Measurements from ENCODE around the gene ANKRD28. TPM values are rescaled to one million over a fixed set of nuclear protein-coding genes. Genes with fewer than 3 reads are reported as not detected.
A peak's percentile ranks its signal among the peaks of the same experiment; 100 is the strongest.
"Not testable (repeated sequence)": the region's sequence is repeated elsewhere in the genome, so short reads cannot be mapped to it uniquely, and the experiment has no call there.

Gene ANKRD28
- total RNA-seq, 1 experiment from 2014 or later: 53.0 TPM

DNA sequence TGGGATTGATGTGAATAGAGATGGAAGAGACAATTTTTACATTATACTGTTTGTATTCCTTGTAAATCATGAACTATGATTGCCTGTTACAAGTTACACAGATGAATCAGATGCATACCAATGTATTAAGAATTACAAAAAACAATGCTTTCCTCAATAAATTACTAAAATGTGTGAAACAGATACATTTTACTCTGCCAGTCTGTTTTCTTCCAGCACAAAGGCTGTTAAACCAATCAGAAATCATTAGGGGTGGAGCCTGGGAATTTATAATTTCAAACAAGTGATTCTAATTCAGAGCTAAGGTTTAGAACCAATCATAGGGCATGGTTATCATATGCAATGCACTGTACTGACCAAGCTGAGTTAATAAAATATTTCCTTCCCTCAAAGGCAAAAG is 21.8 kb upstream of the ANKRD28 start:
- Histone ChIP-seq H3K9ac (ENCODE audit: low read length) (no peak overlapping the region), H4K20me1 (ENCODE audit: low read length) (0 out of 2 replicates have a peak, but pooled peaks cover 6% of the 10 kb centered on the region), H3K79me2 (ENCODE audit: low read length) (peaks cover 85% of the 10 kb centered on the region), H3K4me2 (ENCODE audit: low read length) (no peak overlapping the region), H3K4me3 (ENCODE audit: low read length) (no peak overlapping the region), H3F3A (ENCODE audit: low read length, unreplicated experiment) (no peaks in the 10 kb centered on the region), H3K27ac (ENCODE audit: low read length) (no peak overlapping the region), H3K4me1 (ENCODE audit: insufficient read depth, low read length) (peaks cover 16% of the 10 kb centered on the region), H2AFZ (ENCODE audit: low read length) (no peak overlapping the region), H3K27me3 (ENCODE audit: low read length) (no peaks in the 10 kb centered on the region), H3K9me2 (replicated peaks; ENCODE audit: low read length) (no peaks in the 10 kb centered on the region), H3K36me3 (ENCODE audit: low read depth, low read length) (no peaks in the 10 kb centered on the region), H3K9me3 (ENCODE audit: low read length) (no peaks in the 10 kb centered on the region)
- no peak for TF ChIP-seq EZH2 (IDR thresholded peaks at IDR 0.05; ENCODE audit: low read length, unreplicated experiment)
- TF ChIP-seq, protein P1, sequence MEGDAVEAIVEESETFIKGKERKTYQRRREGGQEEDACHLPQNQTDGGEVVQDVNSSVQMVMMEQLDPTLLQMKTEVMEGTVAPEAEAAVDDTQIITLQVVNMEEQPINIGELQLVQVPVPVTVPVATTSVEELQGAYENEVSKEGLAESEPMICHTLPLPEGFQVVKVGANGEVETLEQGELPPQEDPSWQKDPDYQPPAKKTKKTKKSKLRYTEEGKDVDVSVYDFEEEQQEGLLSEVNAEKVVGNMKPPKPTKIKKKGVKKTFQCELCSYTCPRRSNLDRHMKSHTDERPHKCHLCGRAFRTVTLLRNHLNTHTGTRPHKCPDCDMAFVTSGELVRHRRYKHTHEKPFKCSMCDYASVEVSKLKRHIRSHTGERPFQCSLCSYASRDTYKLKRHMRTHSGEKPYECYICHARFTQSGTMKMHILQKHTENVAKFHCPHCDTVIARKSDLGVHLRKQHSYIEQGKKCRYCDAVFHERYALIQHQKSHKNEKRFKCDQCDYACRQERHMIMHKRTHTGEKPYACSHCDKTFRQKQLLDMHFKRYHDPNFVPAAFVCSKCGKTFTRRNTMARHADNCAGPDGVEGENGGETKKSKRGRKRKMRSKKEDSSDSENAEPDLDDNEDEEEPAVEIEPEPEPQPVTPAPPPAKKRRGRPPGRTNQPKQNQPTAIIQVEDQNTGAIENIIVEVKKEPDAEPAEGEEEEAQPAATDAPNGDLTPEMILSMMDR (conservative IDR thresholded peaks at IDR 0.05; ENCODE audit: low read depth, low read length): no peak
- TF ChIP-seq EZH2phosphoT487 (IDR thresholded peaks at IDR 0.05; ENCODE audit: borderline replicate concordance, low read length): no peak
- BruUV-seq (replicated peaks): no TSS peak
- CTCF ChIA-PET: no interaction called here
- DNase-seq: no peak
- ATAC-seq: no peak
- POLR2A ChIA-PET (ENCODE audit: unreplicated experiment): no interaction called here
- intact Hi-C loops (cut with micrococcal nuclease): loop anchor here (10.0 kb wide), 1 partner anchor 325 kb away; no protein-coding TSS in a partner anchor

DNA sequence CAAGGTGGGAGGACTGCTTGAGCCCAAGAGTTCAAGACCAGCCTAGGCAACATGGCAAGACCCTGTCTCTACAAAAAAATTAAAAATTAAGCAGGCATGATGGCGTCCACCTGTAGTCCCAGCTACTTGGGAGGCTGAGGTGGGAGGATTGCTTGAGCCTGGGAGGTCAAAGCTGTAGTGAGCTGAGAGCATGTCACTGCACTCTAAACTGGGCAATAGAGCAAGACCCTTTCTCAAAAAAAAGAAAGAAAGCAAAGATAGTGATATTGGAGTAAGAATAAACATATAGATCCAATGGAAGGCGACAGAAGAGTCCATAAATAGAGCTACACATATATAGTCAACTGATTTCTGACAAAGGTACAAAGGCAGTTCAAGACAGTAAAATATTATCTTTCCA is 21.3 kb upstream of the ANKRD28 start:
- DNase-seq (no peak), ATAC-seq (no peak)
- Histone ChIP-seq H3K4me1 (ENCODE audit: insufficient read depth, low read length) (peaks cover 16% of the 10 kb centered on the region), H3K9ac (ENCODE audit: low read length) (no peak overlapping the region), H2AFZ (ENCODE audit: low read length) (no peak overlapping the region), H3K36me3 (ENCODE audit: low read depth, low read length) (no peaks in the 10 kb centered on the region), H3K27ac (ENCODE audit: low read length) (no peak overlapping the region), H3K9me3 (ENCODE audit: low read length) (no peaks in the 10 kb centered on the region), H3K4me3 (ENCODE audit: low read length) (no peak overlapping the region), H3K79me2 (ENCODE audit: low read length) (peaks cover 85% of the 10 kb centered on the region), H4K20me1 (ENCODE audit: low read length) (0 out of 2 replicates have a peak, but pooled peaks cover 6% of the 10 kb centered on the region), H3F3A (ENCODE audit: low read length, unreplicated experiment) (no peaks in the 10 kb centered on the region), H3K9me2 (replicated peaks; ENCODE audit: low read length) (no peaks in the 10 kb centered on the region), H3K4me2 (ENCODE audit: low read length) (no peak overlapping the region), H3K27me3 (ENCODE audit: low read length) (no peaks in the 10 kb centered on the region)
- intact Hi-C loops (cut with micrococcal nuclease): loop anchor here (10.0 kb wide), 1 partner anchor 326 kb away; no protein-coding TSS in a partner anchor
- POLR2A ChIA-PET (ENCODE audit: unreplicated experiment): no interaction called here
- CTCF ChIA-PET: no interaction called here
- TF ChIP-seq, protein P1 (conservative IDR thresholded peaks at IDR 0.05; ENCODE audit: low read depth, low read length): no peak
- no peak for TF ChIP-seq EZH2phosphoT487 (IDR thresholded peaks at IDR 0.05; ENCODE audit: borderline replicate concordance, low read length)
- TF ChIP-seq EZH2 (IDR thresholded peaks at IDR 0.05; ENCODE audit: low read length, unreplicated experiment): no peak
- BruUV-seq (replicated peaks): no TSS peak

DNA sequence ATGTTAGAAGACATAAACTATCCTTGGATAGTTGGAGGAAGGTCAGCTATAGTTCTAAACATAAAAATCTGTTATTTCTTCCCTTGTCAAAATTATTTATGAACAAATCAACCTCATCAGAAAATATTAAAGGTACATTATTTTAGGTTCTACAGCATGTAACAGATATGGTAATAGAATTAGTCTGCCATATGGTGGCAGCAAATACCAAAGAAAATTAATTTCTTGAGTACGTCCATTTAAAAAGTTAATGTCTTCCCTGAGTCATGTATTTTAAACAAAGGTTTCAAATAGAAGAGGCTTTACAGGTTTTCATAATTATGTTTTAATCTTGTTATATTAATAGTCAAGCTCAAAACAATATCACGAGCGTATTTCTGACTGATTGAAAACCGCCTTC is 17.9 kb upstream of the ANKRD28 start:
- 0 out of 2 replicates have a peak overlapping the region, but pooled peaks have one; percentile 50 for H3K4me2 ChIP-seq (ENCODE audit: low read length)
- H3K27ac ChIP-seq (ENCODE audit: low read length): no peak overlapping the region
- ChIA-PET CTCF (interaction anchor here (0.6 to 1.4 kb wide), 2 partner anchors 233 to 363 kb away, joined by 4 to 8 read pairs; no protein-coding TSS in a partner anchor), POLR2A (ENCODE audit: unreplicated experiment) (no interaction called here)
- no peak for TF ChIP-seq EZH2phosphoT487 (IDR thresholded peaks at IDR 0.05; ENCODE audit: borderline replicate concordance, low read length)
- no peak for TF ChIP-seq EZH2 (IDR thresholded peaks at IDR 0.05; ENCODE audit: low read length, unreplicated experiment)
- TF ChIP-seq, protein P1 (conservative IDR thresholded peaks at IDR 0.05; ENCODE audit: low read depth, low read length): peak; percentile 84
- H3K4me1 ChIP-seq (ENCODE audit: insufficient read depth, low read length): peaks cover 21% of the 10 kb centered on the region
- peak; percentile 59 for ATAC-seq
- BruUV-seq (replicated peaks): no TSS peak
- no peak overlapping the region for H3K4me3 ChIP-seq (ENCODE audit: low read length)
- no peaks in the 10 kb centered on the region for H3K9me3 ChIP-seq (ENCODE audit: low read length)
- no peaks in the 10 kb centered on the region for H3K36me3 ChIP-seq (ENCODE audit: low read depth, low read length)
- DNase-seq: peak; percentile 84
- H3K9me2 ChIP-seq (replicated peaks; ENCODE audit: low read length): no peaks in the 10 kb centered on the region
- H3K27me3 ChIP-seq (ENCODE audit: low read length): no peaks in the 10 kb centered on the region
- H4K20me1 ChIP-seq (ENCODE audit: low read length): 0 out of 2 replicates have a peak, but pooled peaks cover 6% of the 10 kb centered on the region
- no peaks in the 10 kb centered on the region for H3F3A ChIP-seq (ENCODE audit: low read length, unreplicated experiment)
- no peak overlapping the region for H3K9ac ChIP-seq (ENCODE audit: low read length)
- H3K79me2 ChIP-seq (ENCODE audit: low read length): peaks cover 72% of the 10 kb centered on the region
- intact Hi-C loops (cut with micrococcal nuclease): loop anchor here (1.0 to 10.0 kb wide), 6 partner anchors 167 to 432 kb away; no protein-coding TSS in a partner anchor
- H2AFZ ChIP-seq (ENCODE audit: low read length): no peak overlapping the region

DNA sequence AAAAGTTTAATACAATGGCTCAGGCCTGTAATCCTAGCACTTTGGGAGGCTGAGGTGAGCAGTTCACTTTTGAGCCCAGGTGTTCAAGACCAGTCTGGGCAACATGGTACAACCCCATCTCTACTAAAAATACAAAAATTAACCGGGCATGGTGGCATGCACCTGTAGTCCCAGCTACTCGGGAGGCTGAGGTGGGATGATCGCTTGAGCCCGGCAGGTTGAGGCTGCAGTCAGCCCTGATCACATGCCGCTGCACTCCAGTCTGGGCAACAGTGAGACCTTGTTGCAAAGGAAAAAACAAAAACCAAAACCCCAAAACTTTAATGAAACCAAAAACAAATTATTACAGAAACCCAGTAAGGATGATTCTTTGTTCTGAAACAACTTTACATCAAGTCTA is 15.3 kb upstream of the ANKRD28 start:
- POLR2A ChIA-PET (ENCODE audit: unreplicated experiment); ATAC-seq; H3F3A ChIP-seq (ENCODE audit: low read length, unreplicated experiment); H3K36me3 ChIP-seq (ENCODE audit: low read depth, low read length); H2AFZ ChIP-seq (ENCODE audit: low read length); H3K9me2 ChIP-seq (replicated peaks; ENCODE audit: low read length); DNase-seq; BruUV-seq (replicated peaks); H3K27ac ChIP-seq (ENCODE audit: low read length); H3K27me3 ChIP-seq (ENCODE audit: low read length); H3K9ac ChIP-seq (ENCODE audit: low read length); H3K4me3 ChIP-seq (ENCODE audit: low read length); H4K20me1 ChIP-seq (ENCODE audit: low read length); H3K4me2 ChIP-seq (ENCODE audit: low read length); H3K9me3 ChIP-seq (ENCODE audit: low read length): not testable (repeated sequence)
- CTCF ChIA-PET: interaction anchor here (0.6 to 1.4 kb wide), 2 partner anchors 182 to 433 kb away, joined by 3 to 6 read pairs; no protein-coding TSS in a partner anchor
- Histone ChIP-seq H3K79me2 (ENCODE audit: low read length) (peaks cover 72% of the 10 kb centered on the region), H3K4me1 (ENCODE audit: insufficient read depth, low read length) (peaks cover 24% of the 10 kb centered on the region)
- intact Hi-C loops (cut with micrococcal nuclease): loop anchor here (10.0 kb wide), 1 partner anchor 332 kb away; no protein-coding TSS in a partner anchor

Measured in PC-3 (cell line).